SK-N-MC (cell line): ENCODE data around the gene NR2F1-AS1.

Experiments
- EZH2 ChIP-seq: fragments of 200-600 bp; sonication (generic); IDR thresholded peaks from one replicate; pipeline ENCODE4 v1.6.1; 2017; ENCODE audit warnings: antibody characterized with exemption
- FOXP2 ChIP-seq: optimal IDR thresholded peaks from 2 replicates; pipeline ENCODE3; 2011; ENCODE audit warnings: mild to moderate bottlenecking, moderate library complexity; ENCODE audit not compliant: insufficient read depth; ENCODE audit errors: extremely low read length, control extremely low read depth
- POLR2AphosphoS5 ChIP-seq: IDR thresholded peaks from 2 replicates; pipeline ENCODE4 v1.6.1; 2012; ENCODE audit warnings: mild to moderate bottlenecking, low read depth, low read length, borderline replicate concordance

DNA sequence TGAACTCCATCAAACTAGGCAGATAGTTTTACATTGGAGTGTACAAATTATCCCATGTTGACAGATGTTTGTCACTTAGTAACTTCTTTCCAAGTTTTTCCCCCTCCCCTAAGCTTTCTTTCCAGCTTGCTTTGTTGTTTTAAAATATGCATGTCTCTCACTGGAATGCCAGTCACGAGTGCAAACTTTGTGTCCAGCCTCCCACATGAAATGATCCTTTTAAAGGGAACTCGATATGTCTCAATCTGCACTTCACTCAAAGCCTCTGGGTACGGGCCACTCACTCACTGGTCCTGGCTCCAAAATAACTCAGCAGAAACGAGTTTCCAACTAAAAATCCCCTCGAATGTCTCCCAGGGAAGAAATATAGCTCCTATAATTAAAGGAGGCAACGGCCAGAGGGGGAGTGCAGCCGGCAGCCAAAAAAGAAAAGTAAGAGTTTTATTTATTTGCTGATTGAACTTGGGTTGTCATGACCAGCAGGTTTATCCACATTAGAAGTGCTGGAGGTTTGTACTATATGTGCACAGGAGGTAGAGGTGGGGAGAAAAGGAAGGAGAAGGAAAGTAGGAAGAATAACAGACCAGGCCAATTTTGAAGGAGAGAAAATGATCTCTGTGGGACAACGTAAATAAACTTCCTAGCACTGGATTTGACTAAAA lies 19.5 kb upstream of the NR2F1-AS1 start:
- no peak for TF ChIP-seq POLR2AphosphoS5
- no peak for TF ChIP-seq EZH2
- no peak for TF ChIP-seq FOXP2
